SK-N-MC (cell line): ENCODE results near the gene ERAL1.
A peak's percentile ranks its signal among the peaks of the same experiment; 100 is the strongest.
"Not testable (repeated sequence)": the region's sequence is repeated elsewhere in the genome, so short reads cannot be mapped to it uniquely, and the experiment has no call there.

Source experiments
- DNase-seq: peaks from one replicate; pipeline ENCODE4 v3.0.0-alpha.2; 2011; ENCODE audit warnings: low read depth, low spot score
- H3K27ac ChIP-seq: fragments of 200-600 bp; sonication (generic); 2 replicates; pipeline ENCODE4 v1.5.1; 2016; ENCODE audit warnings: mixed run types
- H3K36me3 ChIP-seq: fragments of 200-600 bp; sonication (generic); 2 replicates; pipeline ENCODE4 v1.6.1; 2017; ENCODE audit warnings: antibody characterized with exemption, low read length, mixed read lengths; ENCODE audit not compliant: insufficient read depth
- H3K4me3 ChIP-seq: fragments of 200-600 bp; sonication (generic); 2 replicates; pipeline ENCODE4 v1.5.1; 2016
- H3K9ac ChIP-seq: fragments of 200-600 bp; sonication (generic); 2 replicates; pipeline ENCODE4 v1.8.0; 2017; ENCODE audit warnings: mixed run types, mixed read lengths; ENCODE audit not compliant: insufficient read length
- H3K9me3 ChIP-seq: fragments of 200-600 bp; sonication (generic); 2 replicates; pipeline ENCODE4 v1.6.1; 2017; ENCODE audit warnings: low read depth, mild to moderate bottlenecking, antibody characterized with exemption, low read length, moderate library complexity, mixed read lengths
- EZH2 ChIP-seq: fragments of 200-600 bp; sonication (generic); IDR thresholded peaks from one replicate; pipeline ENCODE4 v1.6.1; 2017; ENCODE audit warnings: antibody characterized with exemption
- FOXP2 ChIP-seq: optimal IDR thresholded peaks from 2 replicates; pipeline ENCODE3; 2011; ENCODE audit warnings: mild to moderate bottlenecking, moderate library complexity; ENCODE audit not compliant: insufficient read depth; ENCODE audit errors: extremely low read length, control extremely low read depth
- POLR2AphosphoS5 ChIP-seq: IDR thresholded peaks from 2 replicates; pipeline ENCODE4 v1.6.1; 2012; ENCODE audit warnings: mild to moderate bottlenecking, low read depth, low read length, borderline replicate concordance

Gene ERAL1

DNA sequence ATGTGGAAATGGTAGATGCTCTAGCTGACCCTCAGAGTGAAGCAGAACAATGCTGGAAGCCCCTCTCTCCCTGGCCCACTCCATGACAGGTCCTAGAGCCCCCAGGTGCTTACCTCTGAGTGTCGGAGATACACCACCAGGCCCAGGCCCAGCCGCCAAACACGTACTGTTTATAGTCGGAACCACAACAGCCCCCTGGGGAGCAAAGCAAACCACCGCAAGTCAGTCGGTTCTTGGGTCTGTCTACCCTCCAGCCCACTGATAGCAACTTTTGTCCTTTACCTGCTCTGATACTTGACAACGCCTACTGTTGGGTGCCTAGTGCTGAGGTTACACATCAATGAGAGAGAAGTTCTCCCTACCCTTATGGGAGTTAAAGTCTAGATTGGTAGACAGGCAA is 34.0 kb downstream of the ERAL1 start:
- no peak overlapping the region for H3K27ac ChIP-seq
- TF ChIP-seq FOXP2 (no peak), POLR2AphosphoS5 (no peak), EZH2 (no peak)
- no peak overlapping the region for H3K9ac ChIP-seq
- H3K9me3 ChIP-seq, result no peaks in the 10 kb centered on the region
- no peak for DNase-seq
- H3K36me3 ChIP-seq, result no peaks in the 10 kb centered on the region
- no peak overlapping the region for H3K4me3 ChIP-seq

DNA sequence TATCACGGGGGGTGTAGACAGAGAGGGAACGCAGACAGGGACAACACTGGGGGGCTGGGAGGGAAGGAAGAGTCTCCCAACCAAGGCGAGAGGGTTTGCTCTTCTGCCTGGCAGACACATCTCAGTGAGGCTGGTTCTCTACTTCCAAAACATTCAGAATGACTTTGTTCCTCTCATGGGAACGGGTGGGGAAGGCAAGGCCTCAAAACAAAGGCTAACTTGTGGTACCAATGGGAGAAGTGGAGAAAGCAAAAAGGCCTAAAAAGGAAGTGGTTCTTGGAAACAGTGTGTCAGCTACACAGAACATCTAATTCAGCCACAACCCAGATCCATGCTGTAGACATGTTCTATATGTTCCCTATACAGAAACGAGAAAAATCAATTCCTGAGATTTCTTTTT is 35.2 kb downstream of the ERAL1 start:
- H3K9me3 ChIP-seq, result no peaks in the 10 kb centered on the region
- DNase-seq, result no peak
- no peak overlapping the region for H3K27ac ChIP-seq
- no peak overlapping the region for H3K9ac ChIP-seq
- no peak for TF ChIP-seq FOXP2
- TF ChIP-seq POLR2AphosphoS5, result no peak
- TF ChIP-seq EZH2, result no peak
- no peak overlapping the region for H3K4me3 ChIP-seq
- no peaks in the 10 kb centered on the region for H3K36me3 ChIP-seq

DNA sequence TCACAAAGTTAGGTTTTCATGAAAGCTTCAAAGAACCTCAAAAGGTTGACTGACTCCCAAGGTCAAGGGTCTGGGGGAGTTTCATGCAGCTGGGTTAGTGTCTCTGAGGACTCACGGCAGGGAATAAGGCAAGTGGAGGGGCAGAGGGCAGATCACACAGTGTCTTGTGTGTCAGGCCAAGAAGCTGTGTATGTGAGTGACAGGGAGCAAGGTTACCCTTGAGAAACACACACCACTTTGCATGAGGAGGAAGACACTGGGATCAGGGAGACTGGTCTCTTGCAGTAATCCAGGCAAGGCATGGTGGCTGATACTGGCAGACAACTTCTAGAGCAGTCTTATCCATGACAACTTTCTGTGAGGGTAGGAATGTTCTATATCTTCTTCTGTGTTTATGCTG is 36.4 kb downstream of the ERAL1 start:
- Histone ChIP-seq H3K4me3 (no peak overlapping the region), H3K27ac (no peak overlapping the region; the same call in 1 of the 2 replicates), H3K36me3 (no peaks in the 10 kb centered on the region), H3K9me3 (no peaks in the 10 kb centered on the region), H3K9ac (no peak overlapping the region)
- TF ChIP-seq POLR2AphosphoS5 (no peak), FOXP2 (no peak), EZH2 (no peak)
- DNase-seq, result no peak

DNA sequence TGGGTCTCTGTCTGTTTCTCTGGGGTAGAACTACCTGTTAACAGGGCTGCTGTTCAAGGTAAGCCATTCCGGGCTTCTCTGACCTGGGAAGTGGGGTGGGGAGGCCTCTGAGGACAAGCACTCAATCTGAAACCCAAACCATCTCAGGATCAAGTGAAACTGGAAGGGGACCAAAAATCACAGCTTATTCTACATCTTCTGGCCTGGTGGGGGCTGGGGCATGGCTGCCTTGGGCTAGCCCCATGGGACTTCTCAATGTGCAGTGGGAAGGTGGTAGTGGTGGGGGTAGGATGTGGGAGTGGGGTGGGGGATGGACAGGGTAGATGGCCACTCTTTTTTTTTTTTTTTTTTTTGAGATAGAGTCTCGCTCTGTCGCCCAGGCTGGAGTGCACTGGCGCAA is 37.2 kb downstream of the ERAL1 start:
- Histone ChIP-seq H3K4me3 (no peak overlapping the region), H3K27ac (no peak overlapping the region), H3K36me3 (no peaks in the 10 kb centered on the region), H3K9me3 (no peaks in the 10 kb centered on the region), H3K9ac (no peak overlapping the region)
- no peak for DNase-seq
- no peak for TF ChIP-seq POLR2AphosphoS5
- TF ChIP-seq EZH2, result no peak
- TF ChIP-seq FOXP2, result no peak

DNA sequence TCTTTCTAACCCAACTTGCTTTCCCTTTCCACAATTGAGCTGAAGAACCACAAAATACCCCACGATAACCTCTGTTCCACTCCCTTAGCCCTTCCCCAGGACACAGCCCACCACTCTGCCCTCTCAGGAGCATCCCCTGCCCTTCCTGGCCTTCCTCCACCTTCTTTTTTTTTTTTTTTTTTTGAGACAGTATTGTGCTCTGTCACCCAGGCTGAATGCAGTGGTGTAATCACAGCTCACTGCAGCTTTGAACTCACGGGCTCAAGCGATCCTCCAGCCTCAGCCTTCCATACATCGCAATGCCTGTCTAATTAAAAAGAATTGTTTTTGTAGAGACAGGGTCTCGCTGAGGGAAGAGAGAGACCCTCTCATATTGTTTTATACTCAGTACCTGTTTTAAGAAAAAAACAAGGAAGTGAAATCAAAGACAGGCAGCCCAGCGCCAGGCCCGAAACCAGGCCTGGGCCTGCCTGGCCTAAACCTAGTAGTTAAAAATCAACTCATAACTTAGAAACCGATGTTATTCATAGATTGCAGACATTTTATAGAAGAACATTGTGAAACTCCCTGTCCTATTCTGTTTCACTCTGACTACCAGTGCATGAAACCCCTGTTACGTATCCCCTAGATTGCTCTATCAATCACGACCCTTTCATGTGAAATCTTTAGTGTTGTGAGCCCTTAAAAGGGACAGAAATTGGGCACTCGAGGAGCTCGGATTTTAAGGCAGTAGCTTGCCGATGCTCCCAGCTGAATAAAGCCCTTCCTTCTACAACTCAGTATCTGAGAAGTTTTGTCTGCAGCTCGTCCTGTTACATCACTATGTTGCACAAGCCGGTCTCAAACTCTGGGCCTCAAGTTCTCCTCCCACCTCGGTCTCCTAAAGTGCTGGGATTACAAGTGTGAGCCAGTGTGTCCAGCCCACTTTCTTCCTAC is 38.7 kb downstream of the ERAL1 start:
- H3K36me3 ChIP-seq, H3K9ac ChIP-seq, H3K4me3 ChIP-seq, H3K27ac ChIP-seq, H3K9me3 ChIP-seq, DNase-seq: not testable (repeated sequence)

DNA sequence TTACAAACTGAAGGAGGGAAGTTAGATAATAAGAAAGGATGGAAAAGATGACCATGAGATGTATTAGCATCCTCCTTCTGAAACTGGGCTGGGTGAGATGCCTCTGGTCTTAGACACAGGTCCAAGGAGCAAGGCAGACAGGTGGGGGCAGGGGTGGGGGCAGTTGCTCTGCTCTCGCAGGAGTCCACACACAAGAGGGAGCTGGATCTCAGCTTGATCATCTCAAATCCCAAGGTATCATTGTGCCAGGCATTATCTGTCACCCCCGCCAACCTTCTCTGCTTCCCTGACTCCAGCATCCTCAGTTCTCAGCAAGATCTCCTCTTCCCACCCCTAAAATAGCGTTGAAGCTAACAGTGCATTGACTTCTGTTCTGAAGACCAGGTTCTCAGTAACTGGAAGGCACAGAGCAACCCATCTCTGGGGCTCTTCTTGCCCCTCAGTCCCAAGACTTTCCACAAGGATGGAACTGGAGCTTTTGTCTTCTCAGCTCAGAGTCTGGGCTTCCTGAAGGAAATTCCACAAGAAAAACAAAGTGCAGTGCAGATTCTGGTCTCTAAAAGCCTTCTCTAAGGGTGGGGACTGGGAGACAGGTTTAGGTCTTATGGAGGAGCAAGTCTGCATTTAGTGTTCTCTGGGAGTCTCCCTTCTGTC is 41.1 kb downstream of the ERAL1 start:
- H3K9ac ChIP-seq, result peak overlapping the region; percentile 71
- TF ChIP-seq EZH2, result no peak
- no peak for TF ChIP-seq FOXP2
- TF ChIP-seq POLR2AphosphoS5, result no peak
- no peaks in the 10 kb centered on the region for H3K9me3 ChIP-seq
- H3K27ac ChIP-seq, result peak overlapping the region; percentile 85
- H3K4me3 ChIP-seq, result peak overlapping the region; percentile 83
- H3K36me3 ChIP-seq, result peaks cover 7% of the 10 kb centered on the region
- no peak for DNase-seq

DNA sequence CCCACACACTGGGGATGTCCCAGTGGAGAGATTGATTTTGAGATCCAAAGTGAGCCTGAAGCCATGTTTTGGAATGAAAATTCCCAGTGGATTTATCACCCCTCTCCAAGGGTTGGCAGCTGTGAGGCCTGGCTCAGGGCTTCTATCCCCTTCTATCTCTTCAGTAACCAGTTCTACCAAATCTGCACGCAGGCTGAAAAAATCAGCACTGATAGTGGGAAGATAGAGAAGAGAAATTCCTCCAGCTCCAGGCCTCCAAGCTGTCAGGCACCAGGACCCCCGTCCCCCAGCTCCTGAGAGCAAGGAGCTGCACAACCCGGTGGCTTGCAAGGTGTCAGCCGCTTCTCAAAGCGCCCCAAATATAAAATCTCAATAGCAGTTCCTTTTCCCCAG is 41.7 kb downstream of the ERAL1 start:
- H3K4me3 ChIP-seq, result peak overlapping the region; percentile 83
- H3K27ac ChIP-seq, result peak overlapping the region; percentile 85

DNA sequence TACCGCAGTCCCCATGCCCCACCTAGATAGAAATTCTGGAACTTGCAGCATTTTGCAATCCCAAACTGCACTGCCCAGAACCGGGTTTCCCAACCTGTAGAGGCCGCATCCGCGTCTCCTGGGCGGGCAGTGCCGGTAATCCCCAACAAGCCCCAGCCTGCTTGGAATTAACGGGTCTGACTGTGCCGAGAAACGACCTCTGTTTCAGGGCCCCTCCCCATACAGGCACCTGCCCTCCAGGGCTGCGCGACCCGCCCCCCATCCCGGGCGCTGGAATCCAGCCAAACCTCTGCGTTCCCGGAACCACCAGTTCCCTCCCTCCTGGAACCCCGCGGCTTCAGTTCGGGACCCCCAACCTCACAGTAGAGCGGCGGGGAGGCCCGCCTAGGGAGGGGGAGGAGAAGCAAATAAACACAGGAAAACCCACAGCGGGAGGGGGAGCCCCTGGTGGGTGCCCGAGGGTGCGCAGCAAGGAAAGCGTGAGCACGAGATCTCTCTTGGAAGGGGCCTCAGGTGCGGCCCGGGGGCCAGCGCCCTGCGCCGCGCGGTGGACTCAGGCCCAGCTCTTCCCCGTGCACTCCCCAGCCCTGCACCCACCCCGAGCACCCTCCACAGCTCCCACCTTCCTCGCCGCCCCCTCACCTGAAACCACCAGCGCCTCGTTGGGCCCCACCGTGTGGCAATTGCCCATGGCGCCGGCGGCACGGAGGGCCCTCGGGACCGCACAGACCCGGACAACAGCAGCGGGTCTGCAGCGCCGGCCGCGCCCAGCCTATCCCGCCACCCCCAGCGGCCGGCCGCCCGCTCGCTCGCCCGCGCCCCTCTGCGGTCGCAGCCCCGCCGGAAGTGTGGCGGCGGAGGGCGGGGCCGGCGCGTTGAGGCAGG is 42.3 kb downstream of the ERAL1 start, which contains the start of gene FLOT2:
Gene FLOT2 (minus strand): TSS at position 850 of the 885 bp plus-strand sequence. CDS start 159 bp downstream, at position 691.
- no peak for DNase-seq
- peak; percentile 75 for TF ChIP-seq FOXP2
- no peak for TF ChIP-seq EZH2
- peak; percentile 65 for TF ChIP-seq POLR2AphosphoS5

More for the DNA sequence above, 41.7 kb downstream of the ERAL1 start:
- Histone ChIP-seq H3K36me3 (peaks cover 11% of the 10 kb centered on the region), H3K9me3 (no peaks in the 10 kb centered on the region), H3K9ac (peak overlapping the region; percentile 71)
- DNase-seq, result no peak
- TF ChIP-seq FOXP2 (no peak), POLR2AphosphoS5 (no peak), EZH2 (no peak)

More for the DNA sequence above, 42.3 kb downstream of the ERAL1 start, which contains the start of gene FLOT2:
- Histone ChIP-seq H3K4me3 (peak within 1 kb of the TSS; percentile 83), H3K9ac (peak within 1 kb of the TSS; percentile 71), H3K27ac (peak within 1 kb of the TSS; percentile 85), H3K36me3 (peaks cover 11% of the 10 kb centered on the region), H3K9me3 (no peaks in the 10 kb centered on the region)
